Vagina (tissue), 2 donors: ENCODE results near the gene ZBTB49. TPM values are rescaled to one million over a fixed set of nuclear protein-coding genes. Genes with fewer than 3 reads are reported as not detected.
A peak's percentile ranks its signal among the peaks of the same experiment; 100 is the strongest.

Source experiments
- DNase-seq, 2 donors: peaks; one replicate each; pipeline ENCODE4 v3.0.0-alpha.2; 2017; ENCODE audit errors: extremely low spot score in 2 of 2
- H3K27ac ChIP-seq: fragments of 200-600 bp; sonication (generic); one replicate; pipeline ENCODE4 v1.5.1; 2019
- H3K27me3 ChIP-seq: fragments of 200-600 bp; sonication (generic); one replicate; pipeline ENCODE4 v1.5.1; 2019
- H3K36me3 ChIP-seq, 2 donors: fragments of 200-600 bp; sonication (generic); one replicate each; pipeline ENCODE4 v1.5.1; 2017 to 2019
- H3K4me1 ChIP-seq: fragments of 200-600 bp; sonication (generic); one replicate; pipeline ENCODE4 v1.5.1; 2019
- H3K4me3 ChIP-seq, 2 donors: fragments of 200-600 bp; sonication (generic); 1 replicate in 1 of 2; 2 replicates in 1 of 2; pipeline ENCODE4 v1.5.1; 2016 to 2019
- H3K9me3 ChIP-seq: fragments of 200-600 bp; sonication (generic); one replicate; pipeline ENCODE4 v1.5.1; 2019
- CTCF ChIP-seq, 3 experiments: fragments of 450-650 bp in 2 of 3; fragments of 200-600 bp in 1 of 3; sonication (generic) in 1 of 3; IDR thresholded peaks; one replicate each; pipeline ENCODE4 v1.5.1; 2017 to 2019; ENCODE audit warnings: antibody characterized with exemption in 3 of 3, mild to moderate bottlenecking in 2 of 3, moderate library complexity in 2 of 3
- POLR2A ChIP-seq, 2 donors: fragments of 450-650 bp; IDR thresholded peaks; one replicate each; pipeline ENCODE4 v1.6.1; 2017; ENCODE audit warnings: antibody characterized with exemption in 2 of 2, mild to moderate bottlenecking in 2 of 2, moderate library complexity in 2 of 2
- POLR2AphosphoS5 ChIP-seq, 2 donors: sonication (generic); formaldehyde crosslinking; IDR thresholded peaks; one replicate each; pipeline ENCODE4 v1.9.0; 2017; ENCODE audit warnings: antibody characterized with exemption in 2 of 2, mild to moderate bottlenecking in 2 of 2, low read depth in 1 of 2; ENCODE audit not compliant: insufficient read depth in 1 of 2
- intact Hi-C: fragments of 100-400 bp; cut with DNase I; formaldehyde crosslinking; loops from one replicate; pipeline ENCODE4 v1.15.1; 2023
- total RNA-seq: library from RNA; depleted of rRNA; stranded (reverse); fragments of >200 nt; gene quantifications from one replicate; pipeline ENCODE4 v1.2.3, GENCODE V29; 2016

Gene ZBTB49
- 5.4 TPM for total RNA-seq

- peaks cover 28% of the 10 kb centered on the region for H3K4me1 ChIP-seq
- intact Hi-C loops = no loop called here
- peak within 1 kb of the TSS; percentile 20 for H3K27ac ChIP-seq
- no peaks in the 10 kb centered on the region for H3K27me3 ChIP-seq
- DNase-seq = peak in 1 of 2 donors; percentile 90
- TF ChIP-seq CTCF (IDR thresholded peaks at IDR 0.05) = no peak
- peak; percentile 89 to 96 for TF ChIP-seq POLR2AphosphoS5 (IDR thresholded peaks at IDR 0.05; ENCODE audit: insufficient read depth in 1 of 2, low read depth in 1 of 2)
- peak in 1 of 2 donors; percentile 32 for TF ChIP-seq POLR2A (IDR thresholded peaks at IDR 0.05)
- H3K9me3 ChIP-seq = no peaks in the 10 kb centered on the region
- peaks cover 0 to 7% of the 10 kb centered on the region in 2 donors for H3K36me3 ChIP-seq
- peak within 1 kb of the TSS; percentile 59 to 90 for H3K4me3 ChIP-seq
These were observed at the start of gene ZBTB49, which contains the start of gene LYAR for GRCh38 chr4:4289941-4290850. TSS of gene ZBTB49 (plus strand) at chr4:4290251. CDS start at chr4:4299946, 9,695 bp downstream. TSS of gene LYAR (minus strand) at chr4:4290154. CDS start at chr4:4283742, 6,412 bp downstream.

GRCh38 chr4:4245172-4245571 lies 44.9 kb upstream of the ZBTB49 start:
- TF ChIP-seq POLR2AphosphoS5 (IDR thresholded peaks at IDR 0.05; ENCODE audit: insufficient read depth in 1 of 2, low read depth in 1 of 2) (no peak), POLR2A (IDR thresholded peaks at IDR 0.05) (no peak), CTCF (IDR thresholded peaks at IDR 0.05) (no peak)
- peaks cover 0 to 47% of the 10 kb centered on the region in 2 donors for H3K36me3 ChIP-seq
- H3K27ac ChIP-seq = no peak overlapping the region
- peaks cover 28% of the 10 kb centered on the region for H3K4me1 ChIP-seq
- H3K27me3 ChIP-seq = no peaks in the 10 kb centered on the region
- H3K4me3 ChIP-seq = no peak overlapping the region
- intact Hi-C loops = no loop called here
- no peaks in the 10 kb centered on the region for H3K9me3 ChIP-seq
- DNase-seq = no peak

DNA sequence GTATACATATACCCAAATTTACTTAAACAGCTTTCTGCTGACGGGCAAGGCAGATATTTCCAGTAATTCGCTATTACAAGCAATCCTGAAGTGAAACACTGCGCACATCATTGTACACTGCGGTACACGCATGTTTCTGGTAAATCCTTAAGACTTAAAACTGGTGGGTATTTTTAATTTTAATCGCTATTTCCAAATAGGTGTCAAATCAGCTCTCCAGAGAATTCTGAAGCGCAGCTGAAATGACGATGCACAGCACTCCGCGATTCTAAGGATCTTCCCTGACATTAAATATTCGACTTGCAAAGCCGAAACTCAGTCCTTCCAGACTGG lies 42.4 kb upstream of the ZBTB49 start:
- peaks cover 28% of the 10 kb centered on the region for H3K4me1 ChIP-seq
- H3K36me3 ChIP-seq = peaks cover 0 to 31% of the 10 kb centered on the region in 2 donors
- H3K4me3 ChIP-seq = peak overlapping the region; percentile 65 to 73
- intact Hi-C loops = no loop called here
- peak overlapping the region; percentile 92 for H3K27ac ChIP-seq
- no peaks in the 10 kb centered on the region for H3K27me3 ChIP-seq
- no peaks in the 10 kb centered on the region for H3K9me3 ChIP-seq
- DNase-seq = no peak
- TF ChIP-seq POLR2A (IDR thresholded peaks at IDR 0.05) (no peak), POLR2AphosphoS5 (IDR thresholded peaks at IDR 0.05; ENCODE audit: insufficient read depth in 1 of 2, low read depth in 1 of 2) (no peak), CTCF (IDR thresholded peaks at IDR 0.05) (no peak)

- H3K27me3 ChIP-seq = no peaks in the 10 kb centered on the region
- peak in 1 of 2 donors; percentile 53 for TF ChIP-seq POLR2A (IDR thresholded peaks at IDR 0.05)
- TF ChIP-seq POLR2AphosphoS5 (IDR thresholded peaks at IDR 0.05; ENCODE audit: insufficient read depth in 1 of 2, low read depth in 1 of 2) = peak; percentile 86 to 96
- peak in 1 of 3 experiments; percentile 23 for TF ChIP-seq CTCF (IDR thresholded peaks at IDR 0.05)
- H3K27ac ChIP-seq = peak within 1 kb of the TSS; percentile 92
- H3K4me3 ChIP-seq = peak within 1 kb of the TSS; percentile 65 to 73
- H3K36me3 ChIP-seq = peaks cover 0 to 29% of the 10 kb centered on the region in 2 donors
- intact Hi-C loops = no loop called here
- peaks cover 28% of the 10 kb centered on the region for H3K4me1 ChIP-seq
- H3K9me3 ChIP-seq = no peaks in the 10 kb centered on the region
- peak in 1 of 2 donors; percentile 95 for DNase-seq
These were observed 41.8 kb upstream of the ZBTB49 start, which contains the start of gene TMEM128 for GRCh38 chr4:4248029-4248884. TSS of gene TMEM128 (minus strand) at chr4:4248223. CDS start at chr4:4248202, 21 bp downstream.
